K562 (cell line): ENCODE results near the gene PNMA6F. TPM values are rescaled to one million over a fixed set of nuclear protein-coding genes. Genes with fewer than 3 reads are reported as not detected.

Experiments
- ATAC-seq: fragments of 200-7000 bp; cut with Tn5 transposase; 3 replicates; pipeline ENCODE4 v1.9.1; 2020; ENCODE audit warnings: moderate library complexity
- BruUV-seq: library from RNA; stranded (reverse); fragments of 400-500 nt; replicated peaks from 2 replicates; lab custom pipeline; 2021; lab: Mats Ljungman, UMichigan
- CTCF ChIA-PET: fragments of 300-600 bp; formaldehyde crosslinking; extraction: SDS; loops from one replicate; lab custom pipeline; 2021; ENCODE audit warnings: low intra/inter-chr PET ratio; lab: Yijun Ruan, JAX
- POLR2A ChIA-PET: fragments of 300-600, 350-650 bp; sonication (Branson Sonifier 250); formaldehyde crosslinking; extraction: SDS; loops from one replicate; lab custom pipeline; 2021; ENCODE audit warnings: antibody characterized with exemption, inconsistent platforms; lab: Yijun Ruan, JAX
- DNase-seq, 4 experiments: peaks; one replicate each; pipeline versions ENCODE4 v3.0.0 to v3.0.0-alpha.2; 2011 to 2018; ENCODE audit warnings: low spot score in 3 of 4, mixed read lengths in 3 of 4; ENCODE audit errors: extremely low read depth in 1 of 4
- FAIRE-seq: peaks from 2 replicates; lab custom pipeline; 2011; peaks lifted over from hg19 to GRCh38; lab: Jason Lieb, UNC
- H2AFZ ChIP-seq: 2 replicates; pipeline ENCODE4 v1.6.0; 2011; ENCODE audit warnings: low read depth, low read length, control low read depth, inconsistent platforms
- H3K27ac ChIP-seq: fragments of 200-600 bp; 3 replicates; pipeline ENCODE4 v1.8.0; 2011; ENCODE audit warnings: low read depth, mild to moderate bottlenecking, control low read depth, inconsistent platforms, low read length, moderate library complexity, mixed read lengths; ENCODE audit errors: extremely low read depth
- H3K27me3 ChIP-seq, 2 experiments: fragments of 300-600 bp in 1 of 2; 2 replicates in 1 of 2; 3 replicates in 1 of 2; pipeline versions ENCODE4 v1.6.0 to v1.8.0; 2011; ENCODE audit warnings: inconsistent platforms in 2 of 2, low read length in 2 of 2, mild to moderate bottlenecking in 1 of 2, mixed read lengths in 1 of 2, moderate library complexity in 1 of 2; ENCODE audit not compliant: control insufficient read depth in 2 of 2, insufficient read depth in 2 of 2
- H3K36me3 ChIP-seq: fragments of 300-600 bp; 3 replicates; pipeline ENCODE4 v1.8.0; 2011; ENCODE audit warnings: mild to moderate bottlenecking, low read length, inconsistent platforms; ENCODE audit not compliant: control insufficient read depth, insufficient read depth
- H3K4me1 ChIP-seq, 2 experiments: fragments of 200-600 bp in 1 of 2; replicated peaks in 1 of 2; 2 replicates in 1 of 2; 3 replicates in 1 of 2; pipeline versions ENCODE4 v1.5.1 to v1.8.0; 2011; ENCODE audit warnings: inconsistent platforms in 2 of 2, low read length in 2 of 2, mild to moderate bottlenecking in 1 of 2, mixed read lengths in 1 of 2, moderate library complexity in 1 of 2; ENCODE audit not compliant: control insufficient read depth in 2 of 2, insufficient read depth in 2 of 2
- H3K4me2 ChIP-seq: 2 replicates; pipeline ENCODE4 v1.6.1; 2011; ENCODE audit warnings: low read length, control low read depth, inconsistent platforms, mixed read lengths; ENCODE audit not compliant: insufficient read depth
- H3K4me3 ChIP-seq: fragments of 200-600 bp; sonication (generic), shearing (Covaris generic); 2 replicates; pipeline ENCODE4 v1.5.1; 2016; ENCODE audit warnings: control low read depth, inconsistent platforms
- H3K79me2 ChIP-seq: fragments of 200-600 bp; 3 replicates; pipeline ENCODE4 v1.8.0; 2011; ENCODE audit warnings: low read length, inconsistent platforms; ENCODE audit not compliant: control insufficient read depth, insufficient read depth
- H3K9ac ChIP-seq, 2 experiments: 2 replicates each; pipeline versions ENCODE4 v1.6.0 to v1.6.1; 2011; ENCODE audit warnings: low read depth in 2 of 2, low read length in 2 of 2, control low read depth in 1 of 2, inconsistent platforms in 1 of 2, mild to moderate bottlenecking in 1 of 2, mixed read lengths in 1 of 2; ENCODE audit not compliant: insufficient read depth in 1 of 2
- H3K9me1 ChIP-seq: one replicate; pipeline ENCODE4 v1.6.0; 2011; ENCODE audit warnings: inconsistent platforms, mild to moderate bottlenecking, low read length, moderate library complexity; ENCODE audit not compliant: control insufficient read depth, insufficient read depth
- H3K9me3 ChIP-seq: replicated peaks from 2 replicates; pipeline ENCODE4 v1.5.1; 2011; ENCODE audit warnings: low read depth, low read length, inconsistent platforms; ENCODE audit not compliant: control insufficient read depth, insufficient read depth
- H4K20me1 ChIP-seq: replicated peaks from 2 replicates; pipeline ENCODE4 v1.6.1; 2011; ENCODE audit warnings: low read length, inconsistent platforms, mixed read lengths; ENCODE audit not compliant: control insufficient read depth, insufficient read depth
- ESRRA ChIP-seq: fragments of 450-650 bp; IDR thresholded peaks from 2 replicates; pipeline ENCODE4 v1.6.1; 2014; ENCODE audit warnings: low read depth, mild to moderate bottlenecking, moderate library complexity, borderline replicate concordance
- EWSR1 ChIP-seq: fragments of 450-650 bp; IDR thresholded peaks from 2 replicates; pipeline ENCODE4 v1.6.1; 2018; ENCODE audit warnings: borderline replicate concordance, mild to moderate bottlenecking, low read depth, moderate library complexity; ENCODE audit not compliant: partially characterized antibody
- L3MBTL2 ChIP-seq: fragments of 450-650 bp; IDR thresholded peaks from 2 replicates; pipeline ENCODE4 v1.6.1; 2016; ENCODE audit warnings: mild to moderate bottlenecking, moderate library complexity
- MAFF ChIP-seq: IDR thresholded peaks from 2 replicates; pipeline ENCODE4 v1.6.1; 2012; ENCODE audit warnings: low read length, improper control_type of control experiment
- RBM14 ChIP-seq: fragments of 200-400 bp; formaldehyde crosslinking; IDR thresholded peaks from 2 replicates; pipeline ENCODE4 v1.6.1; 2018; ENCODE audit warnings: low read depth, mild to moderate bottlenecking, low read length, moderate library complexity, borderline replicate concordance; ENCODE audit not compliant: insufficient read depth
- ZNF696 ChIP-seq: fragments of 250-450 bp; sonication (Bioruptor Pico); conservative IDR thresholded peaks from 2 replicates; pipeline ENCODE4 v1.4.0; 2020; ENCODE audit warnings: mild to moderate bottlenecking, moderate library complexity
- WGBS: fragments of 100-300 bp; shearing (Covaris generic); methylation state at CpG from one replicate; pipeline ENCODE4 v1.1.6; 2016; ENCODE audit warnings: low coverage, mixed read lengths; ENCODE audit not compliant: insufficient coverage; ENCODE audit errors: missing lambda C conversion rate; 5-methylcytosine and 5-hydroxymethylcytosine counted together
- in situ Hi-C: fragments of 300-500 bp; cut with MboI; formaldehyde crosslinking; loops from 4 replicates; pipeline ENCODE4 v1.15.0; 2018; ENCODE audit warnings: inconsistent platforms, mixed read lengths
- intact Hi-C: fragments of 100-400 bp; cut with micrococcal nuclease; formaldehyde crosslinking; loops from 2 replicates; pipeline ENCODE4 v1.14.2; 2022
- polyA plus RNA-seq, 8 experiments: library from polyadenylated mRNA; depleted of rRNA in 4 of 8; stranded (reverse) in 5 of 8; unstranded in 3 of 8; fragments of >200 nt; fragmentation: Nextera tagmentation in 2 of 8; fragmentation: Illumina TruSeq in 1 of 8; extraction: Ambion mirVana in 2 of 8; extraction: Trizol in 1 of 8; gene quantifications; 2 replicates each; pipeline versions ENCODE4 v1.2.1 to v1.2.3, GENCODE V29; 2011 to 2014; ENCODE audit warnings: inconsistent platforms in 1 of 8, missing spikeins in 1 of 8
- total RNA-seq, 7 experiments: library from RNA; depleted of rRNA in 6 of 7; stranded (reverse); fragments of >200 nt in 6 of 7; fragmentation: Illumina TruSeq in 2 of 7; extraction: Trizol in 2 of 7; gene quantifications; 2 replicates each; pipeline versions ENCODE4 v1.2.1 to v1.2.3, GENCODE V29; 2011 to 2021; ENCODE audit warnings: low replicate concordance in 1 of 7

The PNMA6F gene
- total and polyA plus RNA-seq, 9 of the 15 experiments (the other 6 are each of a cell fraction or from before 2014, with no cell fraction given): not detected

- FAIRE-seq: no peak
- H3K27ac ChIP-seq: no peak overlapping the region
- H3K9ac ChIP-seq: peak overlapping the region in 1 of 2 experiments; percentile 45; a peak in 1 of 4 replicates
- no peaks in the 10 kb centered on the region for H3K79me2 ChIP-seq
- H3K4me2 ChIP-seq: no peak overlapping the region
- intact Hi-C loops (no loop called here), in situ Hi-C loops (no loop called here)
- no peak for TF ChIP-seq L3MBTL2
- no peak for TF ChIP-seq ZNF696 (CRISPR knock-in tag)
- 0 out of 2 replicates have a peak, but pooled peaks have one; percentile 23 for TF ChIP-seq ESRRA
- TF ChIP-seq RBM14: no peak
- no peak for TF ChIP-seq MAFF
- TF ChIP-seq EWSR1: no peak
- peaks cover 0 to 38% of the 10 kb centered on the region in 2 experiments; a peak in 2 of 5 replicates for H3K27me3 ChIP-seq
- no peak for ATAC-seq
- H3K4me1 ChIP-seq: peaks cover 0 to 5% of the 10 kb centered on the region in 2 experiments; a peak in 3 of 5 replicates
- ChIA-PET POLR2A (no interaction called here), CTCF (no interaction called here)
- no peaks in the 10 kb centered on the region for H3K36me3 ChIP-seq
- WGBS: 16% methylated on average over 8 of the region's 12 CpGs
- no peaks in the 10 kb centered on the region for H4K20me1 ChIP-seq
- BruUV-seq: no TSS peak
- H3K9me3 ChIP-seq: no peaks in the 10 kb centered on the region
- DNase-seq: no peak
- no peaks in the 10 kb centered on the region for H3K9me1 ChIP-seq
- no peak overlapping the region for H3K4me3 ChIP-seq
- no peak overlapping the region for H2AFZ ChIP-seq
Observed at GRCh38 chrX:153307276-153308178, 14.0 kb downstream of the PNMA6F start.
